Neuron (in vitro differentiated cells): ENCODE results near the gene TCHP.
"Not testable (repeated sequence)": the region's sequence is repeated elsewhere in the genome, so short reads cannot be mapped to it uniquely, and the experiment has no call there.

ENCODE experiments used
- H2AFZ ChIP-seq: one replicate; pipeline ENCODE4 v1.6.1; 2013; ENCODE audit warnings: low read depth, mild to moderate bottlenecking, inconsistent platforms, low read length, moderate library complexity
- H3K27me3 ChIP-seq: one replicate; pipeline ENCODE4 v1.6.1; 2013; ENCODE audit warnings: low read length; ENCODE audit not compliant: insufficient read depth
- H3K36me3 ChIP-seq: one replicate; pipeline ENCODE4 v1.6.1; 2013; ENCODE audit warnings: low read length; ENCODE audit not compliant: insufficient read depth
- H3K4me1 ChIP-seq: one replicate; pipeline ENCODE4 v1.6.1; 2013; ENCODE audit warnings: low read length; ENCODE audit not compliant: insufficient read depth
- H3K4me3 ChIP-seq: 2 replicates; pipeline ENCODE4 v1.5.1; 2013; ENCODE audit warnings: mild to moderate bottlenecking, low read length, moderate library complexity
- H3K9me3 ChIP-seq: one replicate; pipeline ENCODE4 v1.6.1; 2013; ENCODE audit warnings: low read length

TCHP gene

GRCh38 chr12:109899783-109900751 is at the start of gene TCHP:
Gene TCHP (plus strand): TSS chr12:109900274. CDS start chr12:109903027, 2,753 bp downstream.
- no peaks in the 10 kb centered on the region for H3K9me3 ChIP-seq
- peaks cover 23% of the 10 kb centered on the region for H3K36me3 ChIP-seq
- H3K27me3 ChIP-seq: no peaks in the 10 kb centered on the region
- H2AFZ ChIP-seq: peak within 1 kb of the TSS; percentile 69
- H3K4me3 ChIP-seq: peak within 1 kb of the TSS; percentile 87
- H3K4me1 ChIP-seq: peaks cover 16% of the 10 kb centered on the region

- not testable (repeated sequence) for H3K27me3 ChIP-seq, H3K4me3 ChIP-seq, H3K4me1 ChIP-seq, H2AFZ ChIP-seq, H3K36me3 ChIP-seq, H3K9me3 ChIP-seq
These were observed 49.6 kb upstream of the TCHP start for GRCh38 chr12:109850518-109850917.

GRCh38 chr12:109855377-109855776 is 44.7 kb upstream of the TCHP start:
- Histone ChIP-seq H3K36me3 (peaks cover 16% of the 10 kb centered on the region), H2AFZ (no peak overlapping the region), H3K9me3 (no peaks in the 10 kb centered on the region), H3K4me1 (no peaks in the 10 kb centered on the region), H3K4me3 (no peak overlapping the region), H3K27me3 (no peaks in the 10 kb centered on the region)

GRCh38 chr12:109857715-109858114 is 42.4 kb upstream of the TCHP start:
- peaks cover 13% of the 10 kb centered on the region for H3K36me3 ChIP-seq
- H3K4me3 ChIP-seq: no peak overlapping the region
- H3K9me3 ChIP-seq: no peaks in the 10 kb centered on the region
- no peak overlapping the region for H2AFZ ChIP-seq
- no peaks in the 10 kb centered on the region for H3K27me3 ChIP-seq
- peaks cover 8% of the 10 kb centered on the region for H3K4me1 ChIP-seq

GRCh38 chr12:109858764-109859163 is 41.3 kb upstream of the TCHP start:
- Histone ChIP-seq H2AFZ (no peak overlapping the region), H3K4me3 (no peak overlapping the region), H3K9me3 (no peaks in the 10 kb centered on the region), H3K27me3 (no peaks in the 10 kb centered on the region), H3K4me1 (peaks cover 14% of the 10 kb centered on the region), H3K36me3 (peaks cover 13% of the 10 kb centered on the region)

- H2AFZ ChIP-seq: no peak overlapping the region
- no peaks in the 10 kb centered on the region for H3K27me3 ChIP-seq
- H3K36me3 ChIP-seq: peaks cover 7% of the 10 kb centered on the region
- no peak overlapping the region for H3K4me3 ChIP-seq
- H3K4me1 ChIP-seq: peaks cover 26% of the 10 kb centered on the region
- no peaks in the 10 kb centered on the region for H3K9me3 ChIP-seq
These were observed 39.1 kb upstream of the TCHP start for GRCh38 chr12:109860977-109861376.

- Histone ChIP-seq H2AFZ (no peak overlapping the region), H3K9me3 (no peaks in the 10 kb centered on the region), H3K4me1 (peaks cover 26% of the 10 kb centered on the region), H3K4me3 (no peak overlapping the region), H3K36me3 (peaks cover 7% of the 10 kb centered on the region), H3K27me3 (no peaks in the 10 kb centered on the region)
These were observed 38.3 kb upstream of the TCHP start for GRCh38 chr12:109861689-109862314.

- H3K4me3 ChIP-seq, H2AFZ ChIP-seq, H3K27me3 ChIP-seq, H3K9me3 ChIP-seq, H3K36me3 ChIP-seq: not testable (repeated sequence)
- H3K4me1 ChIP-seq: peaks cover 26% of the 10 kb centered on the region
These were observed 37.6 kb upstream of the TCHP start for GRCh38 chr12:109862491-109862890.

GRCh38 chr12:109863847-109864712 is 36.0 kb upstream of the TCHP start:
- no peak overlapping the region for H3K4me3 ChIP-seq
- H3K4me1 ChIP-seq: peaks cover 26% of the 10 kb centered on the region
- no peaks in the 10 kb centered on the region for H3K9me3 ChIP-seq
- no peaks in the 10 kb centered on the region for H3K27me3 ChIP-seq
- no peaks in the 10 kb centered on the region for H3K36me3 ChIP-seq
- H2AFZ ChIP-seq: no peak overlapping the region

- H3K27me3 ChIP-seq: no peaks in the 10 kb centered on the region
- no peak overlapping the region for H2AFZ ChIP-seq
- no peaks in the 10 kb centered on the region for H3K9me3 ChIP-seq
- H3K36me3 ChIP-seq: no peaks in the 10 kb centered on the region
- H3K4me1 ChIP-seq: peaks cover 26% of the 10 kb centered on the region
- no peak overlapping the region for H3K4me3 ChIP-seq
These were observed 35.2 kb upstream of the TCHP start for GRCh38 chr12:109864916-109865315.

- no peaks in the 10 kb centered on the region for H3K27me3 ChIP-seq
- no peak overlapping the region for H3K4me3 ChIP-seq
- H2AFZ ChIP-seq: no peak overlapping the region
- H3K36me3 ChIP-seq: no peaks in the 10 kb centered on the region
- peaks cover 15% of the 10 kb centered on the region for H3K4me1 ChIP-seq
- no peaks in the 10 kb centered on the region for H3K9me3 ChIP-seq
These were observed 31.7 kb upstream of the TCHP start for GRCh38 chr12:109868182-109869051.

- Histone ChIP-seq H3K4me3 (no peak overlapping the region), H2AFZ (no peak overlapping the region), H3K9me3 (no peaks in the 10 kb centered on the region), H3K36me3 (no peaks in the 10 kb centered on the region), H3K4me1 (no peaks in the 10 kb centered on the region), H3K27me3 (no peaks in the 10 kb centered on the region)
These were observed 29.4 kb upstream of the TCHP start for GRCh38 chr12:109870648-109871047.
